ENCODE results near the gene ECM2.
A peak's percentile ranks its signal among the peaks of the same experiment; 100 is the strongest.

The ECM2 gene

DNA sequence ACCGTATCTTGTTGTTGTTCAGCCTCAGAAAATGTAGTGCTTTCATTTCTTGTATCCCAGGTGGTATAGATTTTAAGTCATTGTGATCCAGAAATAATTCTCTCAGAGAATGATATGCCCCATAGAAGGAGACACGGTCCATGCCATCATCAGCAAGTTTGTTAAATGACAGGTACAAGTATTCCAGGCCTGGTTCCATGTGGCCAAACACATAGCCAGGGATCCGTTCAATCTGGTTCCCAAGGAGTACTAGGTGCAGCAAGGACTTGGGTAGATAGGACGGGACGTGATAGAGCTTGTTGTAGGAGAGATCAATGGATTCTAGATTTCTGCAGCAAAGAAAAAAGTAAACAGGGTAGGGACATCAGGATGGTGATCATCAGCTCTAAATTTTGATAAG is 35.1 kb downstream of the ECM2 start:
- DNase-seq (ENCODE audit: low read depth) = no peak

DNA sequence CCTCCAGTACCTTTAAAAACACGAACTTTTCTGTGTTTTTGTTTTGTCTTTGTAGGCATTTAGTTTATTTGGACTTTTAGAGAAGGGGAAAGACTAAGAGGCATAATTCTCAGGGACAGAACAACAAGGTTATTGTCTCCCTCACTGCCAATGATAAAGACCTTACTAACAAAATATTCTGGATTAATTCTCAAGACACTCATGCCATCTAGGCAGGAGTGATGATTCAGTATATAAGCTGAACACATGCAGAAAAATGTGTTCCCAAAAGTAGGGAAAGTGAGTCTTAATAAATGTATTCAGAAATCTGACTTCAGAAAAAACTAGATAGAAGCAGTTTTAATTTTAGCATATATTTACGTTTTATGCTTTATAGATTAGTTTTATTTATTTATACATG is 36.1 kb downstream of the ECM2 start:
- no peak for DNase-seq (ENCODE audit: low read depth)

DNA sequence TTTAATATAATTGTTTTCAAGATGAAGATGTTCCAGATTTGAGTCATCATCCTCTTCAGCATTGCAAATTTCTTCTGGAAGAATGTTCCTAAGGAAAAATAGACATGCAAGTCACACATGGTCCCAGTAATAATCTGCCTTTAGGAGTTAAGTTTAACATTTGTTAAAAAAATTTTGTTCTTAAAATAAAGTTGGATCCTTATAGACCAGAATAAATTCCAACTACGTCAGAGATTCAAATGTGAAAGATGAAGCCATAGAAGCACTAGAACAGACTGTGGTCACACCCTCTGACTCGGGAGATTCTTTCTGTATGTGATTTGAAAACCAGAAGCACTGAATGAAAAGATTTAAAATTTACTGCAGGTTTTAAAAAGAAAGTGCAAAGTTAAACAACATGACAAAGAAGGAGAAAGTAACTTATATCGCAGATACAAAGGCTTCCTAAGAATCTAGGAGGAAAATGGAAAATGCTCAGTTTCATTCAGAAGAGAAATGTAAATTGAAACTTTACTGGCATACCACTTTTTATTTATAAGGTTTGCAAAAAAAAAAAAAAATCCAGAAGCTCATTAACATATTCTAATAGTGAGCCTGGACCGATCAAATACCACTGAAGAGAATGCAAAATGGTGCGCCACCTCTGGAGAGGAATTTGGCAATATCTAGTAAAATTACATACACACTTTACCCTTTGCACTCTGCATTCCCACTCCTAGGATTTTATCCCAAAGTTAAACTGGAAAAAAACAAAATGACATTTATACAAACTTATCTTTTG is 39.2 kb downstream of the ECM2 start:
- DNase-seq (ENCODE audit: low read depth) = peak; percentile 54

DNA sequence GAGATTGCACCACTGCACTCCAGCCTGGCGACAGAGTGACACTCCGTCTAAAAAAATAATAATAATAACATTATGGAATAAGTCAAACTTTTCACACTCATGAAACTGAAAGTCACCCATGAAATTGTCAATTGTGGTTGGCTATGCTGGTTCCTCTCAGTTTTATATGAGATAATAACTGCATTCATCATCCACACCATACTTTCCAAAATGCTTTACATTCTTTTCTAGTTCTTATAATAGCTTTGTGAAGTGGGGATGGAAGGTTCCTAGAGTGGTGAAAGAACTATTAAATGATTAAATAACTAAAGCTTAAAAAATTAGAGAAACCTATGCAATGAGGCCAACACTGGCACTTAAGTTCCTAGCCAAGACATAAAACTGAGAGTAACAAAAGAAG is 40.9 kb downstream of the ECM2 start:
- DNase-seq (ENCODE audit: low read depth) = no peak

DNA sequence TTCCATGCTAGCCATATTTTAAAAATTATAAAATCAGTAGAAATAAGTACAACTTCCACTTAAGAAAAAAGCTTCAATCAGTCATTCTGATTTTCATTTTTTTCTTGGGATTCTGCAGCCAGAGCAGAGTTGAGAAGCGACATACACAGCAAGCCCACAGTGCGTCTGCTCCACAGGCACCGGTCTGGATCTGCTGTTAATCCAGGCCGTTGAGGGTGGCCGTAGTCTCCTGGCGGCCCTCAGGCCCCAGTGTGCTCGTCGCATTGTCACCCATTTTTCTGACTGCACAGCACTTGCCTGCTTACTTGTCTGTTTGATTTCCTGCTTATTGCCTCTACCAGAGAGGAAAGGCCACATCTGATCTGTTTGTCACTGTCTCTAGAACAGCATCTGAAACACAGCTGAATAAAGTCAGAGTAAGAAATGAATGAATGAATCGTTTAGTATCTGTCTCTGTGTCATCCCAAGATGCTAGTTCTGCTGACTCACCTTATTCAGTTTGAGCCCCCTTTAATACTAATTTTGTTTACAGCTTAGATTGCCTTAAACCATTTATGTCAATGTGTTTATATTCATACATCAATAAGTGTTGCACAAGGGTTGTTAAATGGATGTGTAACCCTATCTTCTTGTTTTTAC is 41.9 kb downstream of the ECM2 start:
- DNase-seq (ENCODE audit: low read depth) = no peak

DNA sequence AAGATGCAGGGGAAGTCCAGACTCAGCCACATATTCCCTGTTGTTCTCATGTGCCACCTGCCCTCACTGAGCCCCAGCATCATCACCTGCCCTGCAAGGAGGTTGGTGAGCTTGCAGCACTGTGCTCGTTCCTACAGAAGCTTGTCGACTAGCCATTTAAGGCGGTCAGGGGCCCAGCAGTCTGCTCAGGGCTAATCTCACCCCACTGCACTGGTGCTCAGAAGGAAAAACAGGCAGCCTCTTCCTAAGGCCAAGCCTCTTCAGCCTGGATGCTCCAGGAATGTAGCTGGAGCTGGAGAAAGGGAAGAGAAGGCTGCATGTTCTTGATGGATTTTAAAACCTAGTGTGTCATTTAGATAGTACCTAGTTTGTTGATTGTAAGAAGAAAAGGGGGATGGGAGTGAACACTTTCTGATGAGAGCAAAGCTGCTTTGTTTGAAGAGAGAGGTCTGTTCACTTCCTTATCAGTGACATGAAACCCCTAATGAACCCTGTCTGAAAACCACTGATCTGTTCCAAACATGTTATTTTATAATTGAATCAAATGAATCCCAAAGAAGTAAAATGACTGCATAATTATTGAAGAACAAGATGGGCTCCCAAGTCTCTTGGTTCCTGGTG is 42.9 kb downstream of the ECM2 start:
- no peak for DNase-seq (ENCODE audit: low read depth)

DNA sequence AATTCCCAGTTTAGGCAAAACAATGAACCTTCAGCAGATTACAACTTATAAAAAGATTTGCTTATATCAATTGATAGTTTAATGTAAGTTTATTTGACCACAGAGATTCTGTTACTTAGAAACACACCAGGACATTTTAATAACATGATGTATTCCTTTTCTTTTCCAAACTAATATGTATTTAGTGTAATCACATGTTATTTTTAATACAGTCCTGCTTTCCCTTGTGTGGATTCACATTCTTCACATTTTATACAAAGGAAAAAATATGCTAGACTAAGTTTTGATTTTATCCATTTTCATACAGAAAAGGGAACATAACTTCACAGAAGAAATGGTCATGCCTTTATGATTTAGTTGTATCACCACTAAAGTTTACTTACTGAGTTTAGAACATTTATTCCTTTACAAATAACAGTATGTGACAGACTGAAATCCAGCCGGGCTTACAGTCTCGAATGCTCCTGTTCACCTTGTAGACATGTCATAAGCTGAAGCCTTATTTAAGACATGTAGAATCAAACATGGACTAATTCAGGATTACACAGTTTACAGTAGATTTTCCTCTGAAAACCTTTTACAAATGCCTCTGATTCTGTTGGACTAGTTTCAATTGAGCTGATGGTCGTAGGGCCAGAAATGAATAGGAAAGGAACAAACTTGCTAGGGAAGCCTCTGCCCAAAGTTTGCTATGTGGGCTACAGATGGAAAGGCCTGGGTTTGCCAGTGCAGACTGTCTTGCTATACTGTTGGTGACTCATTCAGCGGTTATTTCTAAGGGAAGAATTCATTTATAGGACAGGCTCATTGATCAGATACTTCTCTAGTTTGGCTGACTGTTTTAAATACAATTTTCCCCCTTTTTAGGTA is 46.9 kb downstream of the ECM2 start:
- peak; percentile 54 for DNase-seq (ENCODE audit: low read depth)

DNA sequence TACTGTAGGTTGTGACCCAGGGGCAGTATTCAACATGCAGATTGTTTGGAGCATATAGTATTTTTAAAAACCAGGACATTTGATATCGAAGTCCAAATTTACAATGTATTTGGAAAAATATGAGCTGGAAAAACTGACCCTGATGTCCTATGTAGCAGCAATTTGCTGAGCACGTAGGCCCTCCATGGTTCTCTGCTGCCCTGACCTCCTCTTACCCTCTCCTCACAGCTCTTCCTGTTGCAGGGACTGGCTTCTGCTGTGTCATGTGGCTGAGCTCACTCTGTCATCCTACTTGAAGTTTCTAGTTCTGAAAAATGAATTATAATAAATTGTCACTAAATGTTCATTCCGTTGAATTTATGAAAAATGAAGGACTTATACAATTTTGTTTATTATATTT is 49.4 kb downstream of the ECM2 start:
- DNase-seq (ENCODE audit: low read depth) = no peak

DNA sequence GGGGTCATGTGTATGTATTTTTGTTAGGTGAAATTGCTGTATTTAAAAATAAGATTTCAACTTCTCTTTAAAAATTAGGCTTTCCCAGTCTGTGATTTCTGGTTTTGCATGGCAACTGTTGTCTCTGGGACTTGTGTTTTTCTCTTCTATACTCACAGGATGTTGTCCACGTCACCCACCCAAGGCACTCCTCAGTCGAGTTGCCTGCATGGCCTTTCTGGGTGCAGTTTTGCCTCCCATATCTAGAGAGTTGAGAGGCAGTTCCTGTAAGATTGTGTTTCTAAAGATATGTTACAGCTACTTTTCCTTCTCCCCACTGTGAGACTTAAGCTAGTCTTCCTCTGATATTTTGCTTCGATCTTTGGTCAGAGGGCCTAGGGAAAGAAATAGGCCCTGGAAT is 51.2 kb downstream of the ECM2 start:
- no peak for DNase-seq (ENCODE audit: low read depth)

DNA sequence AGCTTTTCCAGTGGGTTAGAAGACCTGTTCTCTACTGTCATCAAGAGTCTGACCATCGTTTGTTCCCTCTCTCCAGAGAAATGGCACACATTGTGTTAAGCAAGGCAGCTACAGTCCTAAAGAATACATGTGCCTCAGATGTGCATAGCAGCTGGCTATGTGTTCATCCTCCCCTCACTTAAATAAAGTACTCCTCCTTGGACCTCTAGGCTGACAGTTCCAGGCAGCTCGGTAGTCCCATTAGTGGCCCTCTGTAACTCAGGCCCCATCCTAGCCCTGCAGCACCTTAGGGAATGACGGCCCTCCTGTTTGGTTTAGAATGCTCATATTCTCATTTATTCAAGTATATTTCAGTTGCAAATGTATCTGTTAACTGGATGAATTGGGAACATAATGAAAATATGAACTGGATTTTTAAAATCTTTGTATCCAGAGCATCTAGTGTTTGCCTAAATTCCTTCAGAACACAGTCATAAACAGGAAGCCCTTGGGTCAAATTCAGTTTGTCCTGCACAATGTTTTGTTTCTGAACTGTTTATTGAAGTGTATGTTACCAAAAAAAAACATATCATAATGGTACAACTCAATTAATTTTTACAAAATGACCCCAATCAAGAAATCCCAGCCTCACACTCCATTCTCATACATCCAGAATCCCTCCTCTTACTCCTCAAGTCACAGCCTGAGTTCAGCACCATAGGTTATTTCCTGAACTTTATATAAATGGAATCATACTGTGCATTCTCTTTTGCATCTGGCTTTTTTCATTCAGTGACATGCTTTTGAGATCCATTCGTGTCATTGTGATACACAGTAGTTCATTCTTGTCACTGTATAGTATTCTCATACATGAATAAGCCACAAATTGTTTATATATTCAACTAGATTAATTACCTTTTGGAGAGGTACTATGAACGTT is 51.9 kb downstream of the ECM2 start:
- DNase-seq (ENCODE audit: low read depth) = peak; percentile 65

DNA sequence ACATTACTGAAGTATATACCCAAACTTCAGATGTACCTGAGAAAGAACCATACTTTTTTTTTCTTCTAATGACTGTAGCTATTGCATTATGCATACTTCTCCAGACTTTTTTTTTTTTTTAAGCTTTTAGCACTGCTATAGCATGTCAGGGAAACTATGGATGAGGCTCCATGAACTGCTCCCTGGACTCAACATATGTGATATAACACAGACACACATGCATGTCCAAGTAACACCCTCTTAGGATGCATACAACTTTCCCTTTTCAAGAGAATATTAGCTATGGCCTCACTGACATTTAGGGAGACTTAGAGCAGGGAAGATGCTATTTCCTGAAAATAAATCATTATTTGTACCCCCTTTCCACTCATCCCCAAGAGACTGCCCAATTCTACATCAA is 53.0 kb downstream of the ECM2 start:
- DNase-seq (ENCODE audit: low read depth) = no peak

DNA sequence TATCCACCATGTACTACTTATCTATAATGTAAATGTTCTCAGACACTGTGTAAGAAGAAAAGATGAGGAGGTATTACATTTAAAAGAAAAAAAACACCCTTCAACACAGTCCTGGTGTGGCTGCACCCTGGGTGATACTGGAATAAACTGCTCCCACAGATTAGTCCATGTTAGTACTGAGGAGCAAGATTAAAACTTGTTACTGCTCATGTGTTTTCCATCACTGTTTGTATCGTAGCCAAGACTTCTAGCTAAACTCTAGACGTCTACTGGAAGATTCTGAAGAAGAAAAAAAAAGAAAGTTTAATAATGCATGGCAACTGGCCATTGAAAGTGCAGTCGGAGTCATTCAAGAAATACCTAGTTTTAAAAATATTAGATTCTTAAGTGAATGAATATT is 53.5 kb downstream of the ECM2 start, which contains the start of gene ASPN:
Gene ASPN (minus strand): TSS at position 178 of the 400 bp plus-strand sequence.
- peak; percentile 81 for DNase-seq (ENCODE audit: low read depth)

DNA sequence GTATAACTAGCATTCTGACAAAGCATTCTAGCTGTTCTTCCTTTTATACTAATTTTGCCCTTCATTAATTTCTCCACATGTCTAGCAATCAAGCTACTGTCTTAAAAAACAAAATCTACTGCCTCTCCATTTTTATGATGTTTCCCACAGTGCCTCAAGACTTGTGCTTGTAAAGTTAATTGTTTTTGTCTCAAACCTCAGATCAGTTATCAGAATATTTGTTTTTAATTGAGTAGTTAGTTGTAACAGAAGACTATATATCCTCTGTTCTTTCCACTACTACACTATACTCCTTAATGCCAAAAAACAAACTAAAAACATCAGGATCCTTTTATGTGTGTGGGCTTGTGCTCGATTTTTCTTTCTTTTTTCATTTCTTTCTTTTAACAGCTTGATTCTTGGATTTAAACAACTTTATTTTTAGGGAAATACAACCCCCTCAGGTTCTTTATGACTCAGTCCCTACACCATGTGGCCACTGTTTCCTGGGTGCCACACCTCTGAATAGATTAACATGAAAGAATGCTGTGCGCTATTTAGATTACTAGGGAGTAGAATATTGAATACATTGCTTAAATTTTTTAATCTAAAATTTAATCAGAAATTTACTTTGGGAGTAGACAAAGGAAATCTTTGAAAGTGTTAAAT is 54.7 kb downstream of the ECM2 start:
- DNase-seq (ENCODE audit: low read depth) = peak; percentile 53

DNA sequence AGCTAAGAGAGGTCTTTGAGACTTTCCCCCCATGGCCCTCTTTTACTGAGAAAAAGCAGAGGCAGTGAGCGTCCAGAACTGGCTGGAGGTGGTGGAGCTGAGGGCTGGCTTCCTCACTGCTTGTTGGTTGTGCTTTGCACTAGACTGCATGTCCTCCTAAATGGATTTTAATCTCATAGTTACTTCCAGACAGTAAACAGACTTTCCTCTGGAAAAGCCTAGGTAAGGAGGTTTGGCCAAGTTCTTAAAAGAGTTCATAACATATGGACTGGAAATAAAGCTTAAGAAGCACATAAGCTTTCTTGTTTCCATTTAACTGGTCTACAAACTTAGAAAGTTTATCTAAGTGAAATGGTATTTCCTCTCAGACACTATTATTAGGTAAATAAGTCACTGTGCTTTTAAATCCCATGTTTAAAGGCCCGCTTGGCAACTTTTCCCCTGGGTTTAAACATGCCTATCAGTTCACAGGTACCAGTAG is 55.5 kb downstream of the ECM2 start:
- DNase-seq (ENCODE audit: low read depth) = peak; percentile 67

DNA sequence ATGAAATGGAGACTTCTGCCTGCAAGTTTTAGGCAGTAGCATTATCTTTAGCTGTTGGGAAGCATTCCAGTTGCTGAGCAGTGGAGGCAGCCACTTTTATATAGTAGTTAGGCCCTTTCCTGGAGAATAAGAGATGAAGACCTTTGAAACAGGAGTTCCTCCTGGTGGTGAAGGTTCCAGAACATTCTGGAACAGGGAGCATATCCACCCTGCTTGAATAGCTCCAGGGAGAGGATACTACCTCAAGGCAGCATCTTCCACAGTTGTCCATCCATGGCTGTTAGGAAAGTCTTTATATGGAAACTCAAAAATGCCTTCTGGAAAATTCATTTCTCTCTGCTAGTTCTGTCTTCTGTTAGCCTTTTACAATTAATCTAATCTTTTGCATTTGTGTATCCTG is 56.4 kb downstream of the ECM2 start:
- DNase-seq (ENCODE audit: low read depth) = no peak

DNA sequence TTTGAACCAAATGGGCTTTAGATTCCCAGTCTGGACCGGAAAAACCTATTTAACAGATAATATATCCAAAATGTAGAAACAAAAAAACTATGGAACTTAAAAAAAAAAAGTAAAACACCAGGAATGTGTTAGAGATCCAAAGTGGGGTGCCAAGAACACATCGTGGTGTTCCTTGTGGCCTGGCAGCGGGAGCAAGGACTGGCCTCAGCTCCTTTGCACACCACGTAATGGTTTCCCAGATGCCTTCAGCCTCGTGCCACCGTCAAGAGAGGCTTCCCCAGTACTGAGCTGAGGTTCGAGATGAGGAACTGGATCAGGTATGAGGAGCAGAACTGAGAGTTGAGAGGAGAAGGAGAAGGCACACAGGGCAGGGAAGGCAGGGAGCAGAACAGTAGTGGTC is 57.0 kb downstream of the ECM2 start:
- DNase-seq (ENCODE audit: low read depth) = no peak

DNA sequence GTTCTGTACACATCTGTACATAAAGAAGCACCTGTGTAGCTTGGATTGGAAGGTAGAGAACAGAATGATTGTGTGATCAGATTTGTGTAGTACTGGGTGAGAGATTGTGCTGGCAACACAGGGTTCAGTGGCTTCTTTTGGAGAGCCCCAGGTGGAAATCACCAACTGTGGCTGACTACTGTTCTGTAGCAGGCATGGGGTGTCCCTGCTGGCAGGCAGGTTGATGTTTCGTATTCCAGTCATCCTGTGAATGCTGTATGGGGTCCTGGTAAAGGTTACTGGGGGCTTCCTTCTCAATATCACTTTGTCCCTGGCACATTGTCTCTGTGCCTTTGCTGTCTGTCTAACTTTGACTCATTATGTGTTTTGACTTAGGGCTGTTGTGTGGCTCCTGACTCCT is 58.8 kb downstream of the ECM2 start:
- no peak for DNase-seq (ENCODE audit: low read depth)

DNA sequence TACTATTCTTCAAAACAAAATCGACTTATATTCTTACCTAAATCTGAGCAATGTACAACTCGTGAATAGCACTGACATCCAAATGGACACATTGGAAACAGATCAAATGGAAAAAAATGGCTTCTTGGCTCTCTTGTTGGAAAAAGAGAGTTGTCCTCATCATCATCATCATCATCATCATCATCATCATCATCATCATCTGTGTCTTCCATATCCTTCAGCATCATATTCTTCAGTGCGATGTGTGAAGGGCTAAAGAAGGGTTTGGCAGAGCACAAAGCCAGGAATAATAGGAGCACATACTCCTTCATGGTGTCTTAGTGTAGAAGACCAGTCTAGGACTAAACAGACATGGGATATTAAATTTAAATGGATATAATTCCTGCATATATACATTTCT is 61.2 kb downstream of the ECM2 start:
- DNase-seq (ENCODE audit: low read depth) = no peak

DNA sequence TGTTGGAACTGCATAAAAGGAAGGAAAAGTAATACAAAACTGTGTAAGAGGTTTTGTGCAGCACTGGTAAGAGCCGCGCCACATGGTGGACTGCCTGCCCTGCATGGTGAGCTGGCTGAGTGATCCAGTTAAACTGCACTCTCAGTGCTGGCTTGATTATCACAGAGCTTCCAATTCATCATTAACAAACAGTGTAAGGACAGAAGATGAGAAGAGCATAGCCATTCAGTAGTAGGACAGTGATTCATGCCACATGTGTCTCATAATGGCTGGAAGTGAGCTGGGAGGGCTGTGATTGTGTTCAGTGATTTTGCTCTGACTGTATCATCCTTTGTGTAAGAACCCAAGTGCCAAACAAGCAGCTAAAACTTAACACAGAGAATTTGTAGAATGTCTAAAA is 67.6 kb downstream of the ECM2 start:
- no peak for DNase-seq (ENCODE audit: low read depth)

DNA sequence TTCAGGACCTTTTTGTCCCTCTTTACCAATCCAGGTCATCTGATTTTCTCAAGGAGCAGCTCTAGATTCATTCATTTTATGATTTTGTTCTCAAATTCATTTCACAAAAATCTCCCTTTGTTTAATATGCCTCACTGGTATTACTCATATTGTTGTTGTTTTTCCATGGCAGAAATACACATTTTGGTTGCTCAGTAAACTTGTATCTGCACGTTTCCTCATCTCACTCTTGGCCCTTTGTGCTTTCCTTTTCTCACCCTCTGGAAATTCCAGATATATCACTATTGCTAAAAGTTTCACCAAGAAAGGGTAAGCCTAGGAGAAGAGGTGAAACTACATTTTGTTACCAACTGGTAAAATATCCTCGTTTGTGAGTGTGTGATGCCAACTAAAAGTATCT is 68.3 kb downstream of the ECM2 start:
- DNase-seq (ENCODE audit: low read depth) = no peak

DNA sequence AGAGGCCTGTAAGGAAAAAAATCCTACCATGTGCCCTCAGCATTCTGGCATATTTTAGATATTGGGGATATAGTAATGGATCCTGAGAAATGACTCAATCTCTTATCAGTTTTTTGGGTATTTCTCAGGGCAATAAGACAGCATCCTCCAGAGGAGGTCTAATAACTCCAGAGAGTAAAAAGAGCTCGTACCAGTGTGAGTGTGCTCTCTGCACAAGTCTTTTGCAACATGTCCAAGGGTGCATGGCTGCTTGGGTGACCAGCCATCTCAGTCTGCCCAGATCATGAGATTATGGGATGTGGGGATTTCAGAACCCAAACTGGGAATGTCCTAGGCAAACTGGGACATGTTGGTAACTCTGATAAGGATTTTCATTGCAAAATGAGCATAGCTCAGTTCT is 68.7 kb downstream of the ECM2 start:
- DNase-seq (ENCODE audit: low read depth) = no peak
